Thyroid gland (tissue), 4 donors: ENCODE results near the gene MARK1. TPM values are rescaled to one million over a fixed set of nuclear protein-coding genes. Genes with fewer than 3 reads are reported as not detected.

Source experiments
- DNase-seq, 2 donors: peaks; one replicate each; pipeline ENCODE4 v3.0.0-alpha.2; 2019
- H3K27ac ChIP-seq, 3 donors: fragments of 200-600 bp; sonication (generic); 1 replicate in 2 of 3; 2 replicates in 1 of 3; pipeline ENCODE4 v1.5.1; 2016 to 2019; ENCODE audit warnings: mild to moderate bottlenecking in 1 of 3, moderate library complexity in 1 of 3
- H3K27me3 ChIP-seq: fragments of 200-600 bp; sonication (generic); one replicate; pipeline ENCODE4 v1.5.1; 2019
- H3K36me3 ChIP-seq, 2 donors: fragments of 200-600 bp; sonication (generic); one replicate each; pipeline ENCODE4 v1.5.1; 2016 to 2019
- H3K4me1 ChIP-seq, 2 donors: fragments of 200-600 bp; sonication (generic); one replicate each; pipeline ENCODE4 v1.5.1; 2017 to 2019
- H3K4me3 ChIP-seq, 3 donors: fragments of 200-600 bp; sonication (generic); replicated peaks in 1 of 3; 1 replicate in 2 of 3; 2 replicates in 1 of 3; pipeline ENCODE4 v1.5.1; 2016; ENCODE audit warnings: mild to moderate bottlenecking in 1 of 3
- H3K9me3 ChIP-seq: fragments of 200-600 bp; sonication (generic); one replicate; pipeline ENCODE4 v1.5.1; 2017
- CTCF ChIP-seq, 6 experiments: fragments of 200-600 bp in 3 of 6; fragments of 450-650 bp in 3 of 6; sonication (generic) in 3 of 6; IDR thresholded peaks; one replicate each; pipeline ENCODE4 v1.5.1; 2016 to 2019; ENCODE audit warnings: antibody characterized with exemption in 6 of 6, mild to moderate bottlenecking in 2 of 6, inconsistent platforms in 1 of 6, moderate library complexity in 1 of 6
- POLR2A ChIP-seq, 2 donors: fragments of 450-650 bp; IDR thresholded peaks; one replicate each; pipeline ENCODE4 v1.6.1; 2017; ENCODE audit warnings: antibody characterized with exemption in 2 of 2, mild to moderate bottlenecking in 2 of 2, moderate library complexity in 1 of 2
- WGBS, 2 donors: methylation state at CpG; one replicate each; pipeline ENCODE4 v1.1.5; 2017; 5-methylcytosine and 5-hydroxymethylcytosine counted together
- intact Hi-C: fragments of 100-400 bp; cut with DNase I; formaldehyde crosslinking; loops from one replicate; pipeline ENCODE4 v1.15.1; 2023
- total RNA-seq, 4 donors: library from RNA; depleted of rRNA; stranded (reverse); fragments of >200 nt; gene quantifications; one replicate each; pipeline ENCODE4 v1.2.3, GENCODE V29; 2016

Gene MARK1
- total RNA-seq, 4 donors from 2014 or later, result 10.9 to 21.2 (median 14.4) TPM

- Histone ChIP-seq H3K4me1 (peaks cover 5 to 8% of the 10 kb centered on the region in 2 donors), H3K9me3 (peaks cover 5% of the 10 kb centered on the region), H3K27me3 (no peaks in the 10 kb centered on the region), H3K27ac (no peak overlapping the region), H3K4me3 (no peak overlapping the region), H3K36me3 (no peaks in the 10 kb centered on the region)
- WGBS, 2 donors, result 26 to 32% methylated on average over 1 of the region's 1 CpG
- no peak for DNase-seq
- TF ChIP-seq CTCF (IDR thresholded peaks at IDR 0.05) (no peak), POLR2A (IDR thresholded peaks at IDR 0.05) (no peak)
- intact Hi-C loops, result no loop called here
These were observed 35.6 kb downstream of the MARK1 start for GRCh38 chr1:220563564-220563963.

- WGBS, 2 donors, result 88 to 92% methylated on average over 3 of the region's 3 CpGs
- no peak for TF ChIP-seq POLR2A (IDR thresholded peaks at IDR 0.05)
- no peak for TF ChIP-seq CTCF (IDR thresholded peaks at IDR 0.05)
- intact Hi-C loops, result no loop called here
These were observed 36.3 kb downstream of the MARK1 start for GRCh38 chr1:220564216-220564615.

GRCh38 chr1:220565670-220566069 is 37.7 kb downstream of the MARK1 start:
- no peak overlapping the region for H3K27ac ChIP-seq
- no peaks in the 10 kb centered on the region for H3K27me3 ChIP-seq
- intact Hi-C loops, result no loop called here
- TF ChIP-seq POLR2A (IDR thresholded peaks at IDR 0.05) (no peak), CTCF (IDR thresholded peaks at IDR 0.05) (no peak)
- H3K4me1 ChIP-seq, result peaks cover 5 to 8% of the 10 kb centered on the region in 2 donors
- no peak for DNase-seq
- no peaks in the 10 kb centered on the region for H3K36me3 ChIP-seq
- H3K9me3 ChIP-seq, result peaks cover 5% of the 10 kb centered on the region
- no peak overlapping the region for H3K4me3 ChIP-seq

More at GRCh38 chr1:220564216-220564615, 36.3 kb downstream of the MARK1 start:
- H3K27me3 ChIP-seq, result no peaks in the 10 kb centered on the region
- DNase-seq, result no peak
- no peak overlapping the region for H3K27ac ChIP-seq
- H3K36me3 ChIP-seq, result no peaks in the 10 kb centered on the region
- H3K4me1 ChIP-seq, result peaks cover 5 to 8% of the 10 kb centered on the region in 2 donors
- peaks cover 5% of the 10 kb centered on the region for H3K9me3 ChIP-seq
- no peak overlapping the region for H3K4me3 ChIP-seq

- Histone ChIP-seq H3K36me3 (no peaks in the 10 kb centered on the region), H3K9me3 (no peaks in the 10 kb centered on the region), H3K27ac (no peak overlapping the region), H3K4me3 (no peak overlapping the region), H3K27me3 (no peaks in the 10 kb centered on the region), H3K4me1 (peaks cover 5 to 8% of the 10 kb centered on the region in 2 donors)
- TF ChIP-seq CTCF (IDR thresholded peaks at IDR 0.05), result no peak
- TF ChIP-seq POLR2A (IDR thresholded peaks at IDR 0.05), result no peak
- intact Hi-C loops, result no loop called here
- DNase-seq, result no peak
- WGBS, 2 donors, result 94 to 95% methylated on average over 1 of the region's 1 CpG
These were observed 38.9 kb downstream of the MARK1 start for GRCh38 chr1:220566869-220567268.

- no peak for DNase-seq
- Histone ChIP-seq H3K27ac (no peak overlapping the region), H3K27me3 (no peaks in the 10 kb centered on the region), H3K4me1 (no peaks in the 10 kb centered on the region), H3K36me3 (no peaks in the 10 kb centered on the region), H3K4me3 (no peak overlapping the region), H3K9me3 (no peaks in the 10 kb centered on the region)
- intact Hi-C loops, result no loop called here
- TF ChIP-seq CTCF (IDR thresholded peaks at IDR 0.05) (no peak), POLR2A (IDR thresholded peaks at IDR 0.05) (no peak)
- 94 to 95% methylated on average over 5 of the region's 5 CpGs for WGBS, 2 donors
These were observed 44.5 kb downstream of the MARK1 start for GRCh38 chr1:220572416-220572815.
